GM19438 (cell line): ENCODE data around the gene NTF4.

Source experiments
- ATAC-seq: cut with Tn5 transposase; IDR thresholded peaks from one replicate; pipeline ENCODE4 v1.9.1; 2021; ENCODE audit warnings: low read depth; ENCODE audit not compliant: unreplicated experiment

Gene NTF4

GRCh38 chr19:49064768-49065611 lies at the start of gene NTF4:
NTF4 (minus strand) TSS chr19:49064818; CDS start chr19:49061997, 2,821 bp downstream.
- no peak for ATAC-seq

- no peak for ATAC-seq
Measured at GRCh38 chr19:49113762-49114629, 49.4 kb upstream of the NTF4 start, which contains the start of gene LIN7B. LIN7B (plus strand) TSS chr19:49114370; CDS start chr19:49114405, 35 bp downstream.

GRCh38 chr19:49111218-49111998 lies 46.8 kb upstream of the NTF4 start:
- no peak for ATAC-seq

GRCh38 chr19:49110567-49110966 lies 45.9 kb upstream of the NTF4 start:
- ATAC-seq, result no peak

- no peak for ATAC-seq
Measured at GRCh38 chr19:49109569-49110233, 45.1 kb upstream of the NTF4 start.

- ATAC-seq, result no peak
Measured at GRCh38 chr19:49109051-49109450, 44.4 kb upstream of the NTF4 start.

GRCh38 chr19:49107625-49108459 lies 43.2 kb upstream of the NTF4 start:
- ATAC-seq, result no peak

- no peak for ATAC-seq
Measured at GRCh38 chr19:49106648-49107135, 42.1 kb upstream of the NTF4 start.

GRCh38 chr19:49104229-49104864 lies 39.7 kb upstream of the NTF4 start:
- no peak for ATAC-seq

GRCh38 chr19:49103331-49104085 lies 38.9 kb upstream of the NTF4 start:
- ATAC-seq, result no peak

- no peak for ATAC-seq
Measured at GRCh38 chr19:49102303-49102702, 37.7 kb upstream of the NTF4 start.

- no peak for ATAC-seq
Measured at GRCh38 chr19:49101160-49101559, 36.5 kb upstream of the NTF4 start.

- ATAC-seq, result no peak
Measured at GRCh38 chr19:49098795-49099194, 34.2 kb upstream of the NTF4 start.

- no peak for ATAC-seq
Measured at GRCh38 chr19:49097453-49098288, 33.1 kb upstream of the NTF4 start.

- ATAC-seq, result no peak
Measured at GRCh38 chr19:49094505-49095482, 30.2 kb upstream of the NTF4 start.

- ATAC-seq, result no peak
Measured at GRCh38 chr19:49092686-49093085, 28.1 kb upstream of the NTF4 start.
